CD4-positive, alpha-beta T cell (primary cell): ENCODE data around the gene SMARCA1. TPM values are rescaled to one million over a fixed set of nuclear protein-coding genes. Genes with fewer than 3 reads are reported as not detected.

ENCODE experiments used
- ATAC-seq: fragments of 200-7000 bp; cut with Tn5 transposase; one replicate; pipeline ENCODE4 v1.10.0; 2022; ENCODE audit warnings: mild to moderate bottlenecking; ENCODE audit not compliant: poor library complexity
- CTCF ChIA-PET: fragments of 350-600 bp; sonication (Branson Sonifier 250); formaldehyde crosslinking; loops from one replicate; lab custom pipeline; 2021; ENCODE audit warnings: antibody characterized with exemption, inconsistent platforms; lab: Charles Lee
- POLR2A ChIA-PET: fragments of 350-600 bp; sonication (Branson Sonifier 250); formaldehyde crosslinking; loops from one replicate; lab custom pipeline; 2021; ENCODE audit warnings: antibody characterized with exemption, inconsistent platforms; lab: Charles Lee
- DNase-seq, 14 experiments: peaks; one replicate each; pipeline ENCODE4 v3.0.0-alpha.2; 2013 to 2020; ENCODE audit warnings: mixed read lengths in 2 of 14
- H3K27ac ChIP-seq, 2 donors: one replicate each; pipeline versions ENCODE4 v1.5.1 to v1.7.0; 2013; ENCODE audit warnings: low read length in 2 of 2, low read depth in 1 of 2, mild to moderate bottlenecking in 1 of 2
- H3K27me3 ChIP-seq, 2 experiments: 1 replicate in 1 of 2; 2 replicates in 1 of 2; pipeline versions ENCODE4 v1.6.1 to v1.7.0; 2013; ENCODE audit warnings: low read length in 2 of 2, control low read depth in 1 of 2, mild to moderate bottlenecking in 1 of 2, moderate library complexity in 1 of 2; ENCODE audit not compliant: insufficient read depth in 2 of 2, control insufficient read depth in 1 of 2
- H3K36me3 ChIP-seq: one replicate; pipeline ENCODE4 v1.6.1; 2013; ENCODE audit warnings: low read length, control low read depth; ENCODE audit not compliant: insufficient read depth
- H3K4me1 ChIP-seq: one replicate; pipeline ENCODE4 v1.6.1; 2013; ENCODE audit warnings: low read length, control low read depth; ENCODE audit not compliant: insufficient read depth
- H3K4me3 ChIP-seq: one replicate; pipeline ENCODE4 v1.5.1; 2013; ENCODE audit warnings: mild to moderate bottlenecking, low read length, moderate library complexity
- H3K9me3 ChIP-seq, 2 experiments: 1 replicate in 1 of 2; 2 replicates in 1 of 2; pipeline versions ENCODE4 v1.6.1 to v1.7.0; 2013; ENCODE audit warnings: low read length in 2 of 2, mild to moderate bottlenecking in 2 of 2, control low read depth in 1 of 2, moderate library complexity in 1 of 2; ENCODE audit not compliant: control insufficient read depth in 1 of 2, insufficient read depth in 1 of 2
- H3K27ac Mint-ChIP-seq: one replicate; pipeline ENCODE4 v1.8.0; 2020; ENCODE audit warnings: mixed read lengths
- H3K27me3 Mint-ChIP-seq: one replicate; pipeline ENCODE4 v1.8.0; 2021; ENCODE audit warnings: mixed read lengths
- H3K36me3 Mint-ChIP-seq: one replicate; pipeline ENCODE4 v1.8.0; 2021; ENCODE audit warnings: low read depth, mixed read lengths
- H3K4me1 Mint-ChIP-seq: one replicate; pipeline ENCODE4 v1.8.0; 2021; ENCODE audit warnings: low read depth, mixed read lengths
- H3K4me3 Mint-ChIP-seq: one replicate; pipeline ENCODE4 v1.8.0; 2020; ENCODE audit warnings: mild to moderate bottlenecking, mixed read lengths
- H3K9me3 Mint-ChIP-seq: one replicate; pipeline ENCODE4 v1.8.0; 2020; ENCODE audit warnings: mixed read lengths
- CTCF ChIP-seq: fragments of 200-600 bp; IDR thresholded peaks from one replicate; pipeline ENCODE4 v1.8.0; 2022; ENCODE audit warnings: antibody characterized with exemption, mild to moderate bottlenecking
- intact Hi-C, 2 experiments: fragments of 100-400 bp; cut with DNase I in 1 of 2; cut with micrococcal nuclease in 1 of 2; formaldehyde crosslinking; loops; one replicate each; pipeline versions ENCODE4 v1.15.1 to v1.9.0; 2023 to 2025; cut with DNase I, micrococcal nuclease
- total RNA-seq, 174 experiments: library from RNA in 2 of 174; stranded (reverse) in 2 of 174; gene quantifications; one replicate each; pipeline ENCODE4 v1.2.3 and lab custom pipeline; 2021 to 2026

Gene SMARCA1
- total RNA-seq, 2 experiments from 2014 or later = 0.85 to 1.0 TPM

- Mint-ChIP-seq H3K4me3 (no peak overlapping the region), H3K27ac (no peak overlapping the region), H3K27me3 (no peaks in the 10 kb centered on the region), H3K4me1 (no peaks in the 10 kb centered on the region), H3K36me3 (no peaks in the 10 kb centered on the region), H3K9me3 (no peaks in the 10 kb centered on the region)
- no peak for TF ChIP-seq CTCF
- POLR2A ChIA-PET = no interaction called here
- no peaks in the 10 kb centered on the region for H3K9me3 ChIP-seq
- H3K36me3 ChIP-seq = no peaks in the 10 kb centered on the region
- ATAC-seq (no peak), DNase-seq (no peak)
- CTCF ChIA-PET = no interaction called here
- no peaks in the 10 kb centered on the region for H3K27me3 ChIP-seq
- intact Hi-C loops = no loop called here
- no peak overlapping the region for H3K4me3 ChIP-seq
- no peaks in the 10 kb centered on the region for H3K4me1 ChIP-seq
- H3K27ac ChIP-seq = no peak overlapping the region
Measured at GRCh38 chrX:129433945-129434344, 89.3 kb downstream of the SMARCA1 start.

GRCh38 chrX:129433461-129433860 lies 89.8 kb downstream of the SMARCA1 start:
- Histone ChIP-seq H3K4me3 (no peak overlapping the region), H3K36me3 (no peaks in the 10 kb centered on the region), H3K27me3 (no peaks in the 10 kb centered on the region), H3K27ac (no peak overlapping the region), H3K9me3 (no peaks in the 10 kb centered on the region), H3K4me1 (no peaks in the 10 kb centered on the region)
- intact Hi-C loops = no loop called here
- Mint-ChIP-seq H3K27ac (no peak overlapping the region), H3K36me3 (no peaks in the 10 kb centered on the region), H3K4me3 (no peak overlapping the region), H3K4me1 (no peaks in the 10 kb centered on the region), H3K27me3 (no peaks in the 10 kb centered on the region), H3K9me3 (no peaks in the 10 kb centered on the region)
- no peak for TF ChIP-seq CTCF
- no peak for ATAC-seq
- POLR2A ChIA-PET = no interaction called here
- CTCF ChIA-PET = no interaction called here
- DNase-seq = no peak

- intact Hi-C loops = no loop called here
- H3K36me3 Mint-ChIP-seq = no peaks in the 10 kb centered on the region
- ChIA-PET CTCF (no interaction called here), POLR2A (no interaction called here)
- DNase-seq (no peak), ATAC-seq (no peak)
- TF ChIP-seq CTCF = no peak
- Histone ChIP-seq H3K4me3 (no peak overlapping the region), H3K27ac (no peak overlapping the region), H3K36me3 (no peaks in the 10 kb centered on the region), H3K4me1 (no peaks in the 10 kb centered on the region), H3K27me3 (no peaks in the 10 kb centered on the region), H3K9me3 (no peaks in the 10 kb centered on the region)
- no peak overlapping the region for H3K27ac Mint-ChIP-seq
- H3K9me3 Mint-ChIP-seq = no peaks in the 10 kb centered on the region
- no peaks in the 10 kb centered on the region for H3K4me1 Mint-ChIP-seq
- no peak overlapping the region for H3K4me3 Mint-ChIP-seq
- H3K27me3 Mint-ChIP-seq = no peaks in the 10 kb centered on the region
Measured at GRCh38 chrX:129427267-129427666, 96.0 kb downstream of the SMARCA1 start.
